CD4-positive, alpha-beta memory T cell (primary cell): ENCODE data around the gene RYR1. TPM values are rescaled to one million over a fixed set of nuclear protein-coding genes. Genes with fewer than 3 reads are reported as not detected.
A peak's percentile ranks its signal among the peaks of the same experiment; 100 is the strongest.
"Not testable (repeated sequence)": the region's sequence is repeated elsewhere in the genome, so short reads cannot be mapped to it uniquely, and the experiment has no call there.

Experiments used
- CTCF ChIA-PET: fragments of 350-600 bp; sonication (Branson Sonifier 250); formaldehyde crosslinking; loops from one replicate; lab custom pipeline; 2021; ENCODE audit warnings: inconsistent platforms; ENCODE audit not compliant: partially characterized antibody; lab: Charles Lee
- POLR2A ChIA-PET: fragments of 350-600 bp; sonication (Branson Sonifier 250); formaldehyde crosslinking; loops from one replicate; lab custom pipeline; 2021; ENCODE audit not compliant: partially characterized antibody; lab: Charles Lee
- DNase-seq, 5 donors: peaks; one replicate each; pipeline versions ENCODE4 v3.0.0 to v3.0.0-alpha.2; 2020 to 2022; ENCODE audit warnings: mixed read lengths in 1 of 5
- H3K27ac ChIP-seq: one replicate; pipeline ENCODE4 v1.7.0; 2013; ENCODE audit warnings: low read depth, low read length
- H3K27me3 ChIP-seq: 2 replicates; pipeline ENCODE4 v1.7.0; 2013; ENCODE audit warnings: mild to moderate bottlenecking, low read length, moderate library complexity; ENCODE audit not compliant: insufficient read depth
- H3K36me3 ChIP-seq: 2 replicates; pipeline ENCODE4 v1.7.0; 2013; ENCODE audit warnings: mild to moderate bottlenecking, low read length, moderate library complexity; ENCODE audit not compliant: insufficient read depth
- H3K4me1 ChIP-seq: 2 replicates; pipeline ENCODE4 v1.7.0; 2013; ENCODE audit warnings: mild to moderate bottlenecking, low read length, moderate library complexity; ENCODE audit not compliant: insufficient read depth
- H3K4me3 ChIP-seq, 2 donors: one replicate each; pipeline ENCODE4 v1.7.0; 2013; ENCODE audit warnings: low read length in 2 of 2, mild to moderate bottlenecking in 1 of 2
- H3K9me3 ChIP-seq, 2 donors: one replicate each; pipeline ENCODE4 v1.7.0; 2013; ENCODE audit warnings: low read length in 2 of 2, control low read depth in 1 of 2; ENCODE audit not compliant: control insufficient read depth in 1 of 2
- H3K27ac Mint-ChIP-seq, 7 donors: one replicate each; pipeline ENCODE4 v1.8.0; 2020 to 2021; ENCODE audit warnings: mixed read lengths in 7 of 7, mild to moderate bottlenecking in 6 of 7, inconsistent platforms in 3 of 7, moderate library complexity in 3 of 7
- H3K27me3 Mint-ChIP-seq, 2 donors: one replicate each; pipeline ENCODE4 v1.8.0; 2020 to 2021; ENCODE audit warnings: mixed read lengths in 2 of 2
- H3K36me3 Mint-ChIP-seq, 2 donors: one replicate each; pipeline ENCODE4 v1.8.0; 2020 to 2021; ENCODE audit warnings: mixed read lengths in 2 of 2, inconsistent platforms in 1 of 2, mild to moderate bottlenecking in 1 of 2
- H3K4me1 Mint-ChIP-seq, 4 donors: one replicate each; pipeline ENCODE4 v1.8.0; 2020 to 2021; ENCODE audit warnings: mixed read lengths in 4 of 4, mild to moderate bottlenecking in 1 of 4
- H3K4me3 Mint-ChIP-seq, 8 donors: one replicate each; pipeline ENCODE4 v1.8.0; 2020 to 2021; ENCODE audit warnings: mixed read lengths in 8 of 8, mild to moderate bottlenecking in 7 of 8, moderate library complexity in 6 of 8, inconsistent platforms in 3 of 8
- H3K9me3 Mint-ChIP-seq, 8 donors: one replicate each; pipeline ENCODE4 v1.8.0; 2020 to 2021; ENCODE audit warnings: mixed read lengths in 8 of 8, mild to moderate bottlenecking in 5 of 8, inconsistent platforms in 3 of 8, moderate library complexity in 1 of 8
- intact Hi-C: fragments of 100-400 bp; cut with micrococcal nuclease; formaldehyde crosslinking; loops from one replicate; pipeline ENCODE4 v1.15.1; 2023
- polyA plus RNA-seq, 2 donors: library from polyadenylated mRNA; unstranded; fragments of 300-500 nt; fragmentation: Illumina TruSeq; gene quantifications; one replicate each; pipeline ENCODE4 v1.2.3, GENCODE V29; 2021
- total RNA-seq, 2 experiments: library from RNA; stranded (reverse); gene quantifications; one replicate each; pipeline ENCODE4 v1.2.3, GENCODE V29; 2021

Gene RYR1
- total and polyA plus RNA-seq, 4 experiments from 2014 or later = 0.02 to 6.2 (median 2.7) TPM

DNA sequence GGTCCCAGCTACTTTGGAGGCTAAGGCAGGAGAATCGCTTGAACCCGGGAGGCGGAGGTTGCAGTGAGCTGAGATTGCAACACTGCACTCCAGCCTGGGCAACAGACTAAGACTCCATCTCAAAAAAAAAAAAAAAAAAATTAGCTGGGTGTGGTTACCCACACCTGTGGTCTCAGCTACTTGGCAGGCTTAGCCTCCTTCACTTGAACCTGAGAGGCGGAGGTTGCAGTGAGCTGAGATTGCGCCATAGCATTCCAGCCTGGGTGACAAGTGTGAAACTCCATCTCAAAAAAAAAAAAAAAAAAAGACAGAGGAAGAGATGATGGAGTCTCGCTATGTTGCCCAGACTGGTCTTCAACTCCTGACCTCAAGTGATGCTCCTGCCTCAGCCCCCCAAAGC is 145.8 kb downstream of the RYR1 start:
- H3K9me3 ChIP-seq, H3K9me3 Mint-ChIP-seq, H3K27me3 ChIP-seq, H3K36me3 ChIP-seq, H3K27me3 Mint-ChIP-seq, H3K27ac ChIP-seq, H3K4me3 ChIP-seq, intact Hi-C loops, H3K4me3 Mint-ChIP-seq, H3K36me3 Mint-ChIP-seq: not testable (repeated sequence)
- POLR2A ChIA-PET = interaction anchor here (0.7 to 1.2 kb wide), 6 partner anchors 9 to 298 kb away, joined by 3 to 5 read pairs (median 3); partner anchors contain the start of gene FAM98C
- peak in 4 of 5 donors; percentile 25 to 42 (median 39) for DNase-seq
- CTCF ChIA-PET = interaction anchor here (0.7 to 1.0 kb wide), 2 partner anchors 15 kb away, joined by 3 to 4 read pairs; no protein-coding TSS in a partner anchor
- H3K27ac Mint-ChIP-seq = peak overlapping the region in 2 of 7 donors; percentile 12 to 58
- peaks cover 12 to 21% (median 17%) of the 10 kb centered on the region in 4 donors for H3K4me1 Mint-ChIP-seq
- H3K4me1 ChIP-seq = peaks cover 14% of the 10 kb centered on the region

DNA sequence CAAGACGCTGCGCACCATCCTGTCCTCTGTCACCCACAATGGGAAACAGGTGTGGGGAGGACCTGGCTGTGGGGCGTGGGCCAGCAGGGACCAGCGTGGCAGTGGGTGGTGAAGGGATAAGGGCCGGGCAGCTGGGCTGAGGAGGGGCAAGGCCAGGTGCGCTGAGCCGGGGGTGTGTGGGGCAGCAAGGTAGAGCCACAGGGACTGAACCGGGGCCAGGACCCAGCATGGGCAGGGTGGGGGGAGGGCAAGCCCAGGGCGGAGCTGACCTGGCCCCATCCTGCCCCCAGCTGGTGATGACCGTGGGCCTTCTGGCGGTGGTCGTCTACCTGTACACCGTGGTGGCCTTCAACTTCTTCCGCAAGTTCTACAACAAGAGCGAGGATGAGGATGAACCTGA is 146.6 kb downstream of the RYR1 start:
- H3K4me1 ChIP-seq = peaks cover 14% of the 10 kb centered on the region

DNA sequence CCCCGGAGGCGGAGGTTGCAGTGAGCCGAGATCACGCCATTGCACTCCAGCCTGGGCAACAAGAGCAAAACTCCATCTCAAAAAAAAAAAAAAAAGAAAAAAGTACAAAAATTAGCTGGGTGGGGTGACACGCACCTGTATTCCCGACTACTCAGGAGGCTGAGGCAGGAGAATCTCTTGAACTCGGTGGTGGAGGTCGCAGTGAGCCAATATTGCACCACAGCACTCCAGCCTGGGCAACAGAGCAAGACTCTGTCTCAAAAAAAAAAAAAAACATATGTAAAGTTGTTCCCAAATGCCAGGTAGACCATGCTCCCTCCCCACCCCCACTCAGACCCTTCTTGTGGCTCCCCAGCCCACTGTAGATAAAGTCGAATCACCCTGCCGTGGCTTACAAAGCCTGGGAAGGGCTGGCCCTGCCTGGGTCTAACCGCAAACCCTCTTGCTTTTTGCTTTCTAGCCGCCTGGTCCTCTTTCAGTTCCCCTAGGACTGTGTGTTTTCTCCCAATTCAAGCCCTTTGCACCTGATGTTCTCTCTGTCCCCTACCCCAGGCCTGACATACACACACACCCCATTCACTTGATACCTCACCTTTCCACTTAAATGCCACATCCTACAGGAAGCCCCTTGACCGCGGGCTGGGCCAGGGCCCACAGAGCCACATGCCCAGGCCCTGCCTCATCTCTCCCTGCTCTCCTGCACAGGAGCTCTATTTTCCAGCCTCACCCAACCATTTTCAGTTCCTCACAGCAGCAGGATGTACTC is 149.9 kb downstream of the RYR1 start:
- peaks cover 14% of the 10 kb centered on the region for H3K4me1 ChIP-seq
- Mint-ChIP-seq H3K27me3 (no peaks in the 10 kb centered on the region), H3K36me3 (peaks cover 11 to 12% of the 10 kb centered on the region in 2 donors), H3K27ac (peak overlapping the region in 3 of 7 donors; percentile 22 to 83 (median 74)), H3K4me1 (peaks cover 12 to 20% (median 16%) of the 10 kb centered on the region in 4 donors), H3K9me3 (no peaks in the 10 kb centered on the region), H3K4me3 (no peak overlapping the region)
- H3K9me3 ChIP-seq = no peaks in the 10 kb centered on the region
- no peak for DNase-seq
- intact Hi-C loops = no loop called here
- ChIA-PET CTCF (no interaction called here), POLR2A (no interaction called here)
- peaks cover 7% of the 10 kb centered on the region for H3K36me3 ChIP-seq
- no peaks in the 10 kb centered on the region for H3K27me3 ChIP-seq
- no peak overlapping the region for H3K27ac ChIP-seq
- no peak overlapping the region for H3K4me3 ChIP-seq

More for the DNA sequence above, 146.6 kb downstream of the RYR1 start:
- no peak for DNase-seq
- CTCF ChIA-PET = no interaction called here
- Histone ChIP-seq H3K36me3 (no peaks in the 10 kb centered on the region), H3K9me3 (no peaks in the 10 kb centered on the region), H3K27ac (no peak overlapping the region), H3K4me3 (no peak overlapping the region), H3K27me3 (no peaks in the 10 kb centered on the region)
- Mint-ChIP-seq H3K4me3 (no peak overlapping the region), H3K27me3 (no peaks in the 10 kb centered on the region), H3K4me1 (peaks cover 12 to 21% (median 17%) of the 10 kb centered on the region in 4 donors), H3K9me3 (no peaks in the 10 kb centered on the region), H3K36me3 (no peaks in the 10 kb centered on the region), H3K27ac (peak overlapping the region in 3 of 7 donors; percentile 48 to 60 (median 58))
- intact Hi-C loops = no loop called here
- POLR2A ChIA-PET = interaction anchor here (1.2 kb wide), 1 partner anchor 177 kb away, joined by 3 read pairs; the partner anchor contains the start of gene FAM98C

DNA sequence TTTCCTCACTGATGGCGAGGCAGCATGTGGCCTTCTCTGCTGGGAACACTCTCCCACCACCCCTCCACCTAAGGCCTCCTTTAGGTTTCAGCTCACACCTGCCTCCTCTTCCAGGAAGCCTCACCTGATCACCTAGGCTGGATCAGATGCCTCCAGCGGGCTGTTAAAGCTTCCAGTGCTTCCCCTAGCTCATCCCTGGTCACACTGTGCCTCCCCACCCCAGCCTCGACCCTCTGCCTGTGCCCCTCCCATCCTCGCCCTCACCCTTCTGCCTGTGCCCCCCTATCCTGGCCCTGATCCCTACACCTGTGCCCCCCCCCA is 150.5 kb downstream of the RYR1 start:
- H3K4me3 ChIP-seq = no peak overlapping the region
- Mint-ChIP-seq H3K36me3 (peaks cover 13 to 14% of the 10 kb centered on the region in 2 donors), H3K4me1 (peaks cover 10 to 15% (median 12%) of the 10 kb centered on the region in 4 donors), H3K27me3 (no peaks in the 10 kb centered on the region), H3K27ac (peak overlapping the region in 3 of 7 donors; percentile 22 to 83 (median 74)), H3K4me3 (no peak overlapping the region), H3K9me3 (no peaks in the 10 kb centered on the region)
- no peak for DNase-seq
- no peak overlapping the region for H3K27ac ChIP-seq
- no peaks in the 10 kb centered on the region for H3K9me3 ChIP-seq
- POLR2A ChIA-PET = no interaction called here
- CTCF ChIA-PET = no interaction called here
- peaks cover 7% of the 10 kb centered on the region for H3K36me3 ChIP-seq
- no peaks in the 10 kb centered on the region for H3K27me3 ChIP-seq
- H3K4me1 ChIP-seq = peaks cover 10% of the 10 kb centered on the region
- intact Hi-C loops = no loop called here

DNA sequence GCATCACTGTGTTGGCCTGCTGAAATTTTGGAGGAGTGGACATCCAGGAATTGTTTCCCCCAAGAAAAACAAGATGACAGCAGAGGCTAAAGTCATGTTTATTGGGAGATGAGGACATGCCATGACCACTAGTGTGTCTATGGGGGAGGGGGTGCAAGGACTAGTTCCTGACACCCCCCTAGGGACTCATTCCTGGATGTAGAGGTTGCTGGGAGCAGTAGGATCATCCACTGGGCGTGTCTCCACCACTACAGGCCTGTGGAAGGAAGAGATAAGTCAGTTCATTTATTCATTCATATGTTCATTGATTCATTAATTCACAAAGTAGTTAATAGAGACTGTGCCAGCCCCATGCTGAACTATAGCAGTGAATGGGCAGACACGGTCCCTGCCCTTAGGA is 154.1 kb downstream of the RYR1 start:
- Histone ChIP-seq H3K27me3 (no peaks in the 10 kb centered on the region), H3K36me3 (peaks cover 15% of the 10 kb centered on the region), H3K27ac (no peak overlapping the region), H3K9me3 (no peaks in the 10 kb centered on the region), H3K4me3 (no peak overlapping the region), H3K4me1 (no peaks in the 10 kb centered on the region)
- Mint-ChIP-seq H3K4me3 (no peak overlapping the region), H3K4me1 (peaks cover 4 to 5% (median 5%) of the 10 kb centered on the region in 4 donors), H3K27me3 (no peaks in the 10 kb centered on the region), H3K27ac (peak overlapping the region in 1 of 7 donors; percentile 24), H3K36me3 (peaks cover 17 to 25% of the 10 kb centered on the region in 2 donors), H3K9me3 (no peaks in the 10 kb centered on the region)
- ChIA-PET CTCF (interaction anchor here (0.5 to 1.5 kb wide), 2 partner anchors 185 to 353 kb away, joined by 3 read pairs; partner anchors contain the start of gene FAM98C), POLR2A (interaction anchor here (0.7 to 1.4 kb wide), 2 partner anchors 9 to 14 kb away, joined by 3 read pairs; no protein-coding TSS in a partner anchor)
- no peak for DNase-seq
- intact Hi-C loops = no loop called here

DNA sequence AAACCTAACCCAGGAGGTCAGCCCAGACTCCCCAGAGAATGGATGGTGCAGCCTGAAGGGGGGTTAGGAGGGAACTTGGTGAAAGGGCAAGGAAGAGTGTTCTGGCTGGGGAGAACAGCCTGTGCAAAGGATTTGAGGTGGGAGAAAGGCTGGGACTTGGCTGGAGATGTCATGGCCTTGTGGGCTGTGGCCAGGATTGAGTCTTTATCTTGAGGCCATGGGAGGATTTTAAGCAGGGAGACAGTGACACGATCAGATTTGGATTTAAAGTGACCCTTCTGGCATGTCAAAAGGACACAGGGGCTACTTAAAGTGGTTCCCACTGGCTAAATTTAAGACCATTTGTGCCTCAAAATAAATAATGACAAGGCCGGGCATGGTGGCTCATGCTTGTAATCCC is 154.6 kb downstream of the RYR1 start:
- H3K27ac Mint-ChIP-seq = peak overlapping the region in 1 of 7 donors; percentile 79
- no peaks in the 10 kb centered on the region for H3K27me3 ChIP-seq
- H3K9me3 Mint-ChIP-seq = no peaks in the 10 kb centered on the region
- no peak overlapping the region for H3K4me3 ChIP-seq
- H3K4me3 Mint-ChIP-seq = no peak overlapping the region
- H3K36me3 Mint-ChIP-seq = peaks cover 17 to 27% of the 10 kb centered on the region in 2 donors
- peaks cover 16% of the 10 kb centered on the region for H3K36me3 ChIP-seq
- POLR2A ChIA-PET = interaction anchor here (1.4 kb wide), 1 partner anchor 9 kb away, joined by 3 read pairs; no protein-coding TSS in a partner anchor
- H3K9me3 ChIP-seq = no peaks in the 10 kb centered on the region
- no peaks in the 10 kb centered on the region for H3K4me1 ChIP-seq
- H3K27ac ChIP-seq = no peak overlapping the region
- CTCF ChIA-PET = interaction anchor here (0.5 kb wide), 1 partner anchor 353 kb away, joined by 3 read pairs; no protein-coding TSS in a partner anchor
- no peaks in the 10 kb centered on the region for H3K27me3 Mint-ChIP-seq
- no peak for DNase-seq
- intact Hi-C loops = no loop called here
- peaks cover 4 to 5% (median 5%) of the 10 kb centered on the region in 4 donors for H3K4me1 Mint-ChIP-seq

DNA sequence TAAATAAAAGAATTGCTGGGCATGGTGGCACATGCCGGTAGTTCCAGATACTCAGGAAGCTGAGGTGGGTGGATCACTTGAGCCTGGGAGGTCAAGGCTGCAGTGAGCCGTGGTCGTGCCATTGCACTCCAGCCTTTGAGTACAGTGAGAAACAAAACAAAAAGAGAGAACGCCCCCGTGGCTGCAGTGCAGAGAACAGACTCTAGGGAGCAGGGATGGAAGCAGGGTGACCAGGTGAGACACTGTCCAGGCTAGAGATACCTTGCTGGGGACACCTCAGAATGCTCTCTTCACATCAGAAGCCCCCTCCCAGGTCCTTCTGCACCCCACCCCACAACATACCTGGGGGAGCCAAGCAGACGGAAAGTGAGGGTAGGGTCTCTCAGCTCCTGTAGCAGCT is 159.4 kb downstream of the RYR1 start:
- intact Hi-C loops = no loop called here
- no peaks in the 10 kb centered on the region for H3K27me3 Mint-ChIP-seq
- peak overlapping the region in 1 of 7 donors; percentile 42 for H3K27ac Mint-ChIP-seq
- no peaks in the 10 kb centered on the region for H3K9me3 Mint-ChIP-seq
- POLR2A ChIA-PET = no interaction called here
- CTCF ChIA-PET = no interaction called here
- peaks cover 22 to 51% of the 10 kb centered on the region in 2 donors for H3K36me3 Mint-ChIP-seq
- H3K4me1 ChIP-seq = no peaks in the 10 kb centered on the region
- no peaks in the 10 kb centered on the region for H3K27me3 ChIP-seq
- H3K4me3 ChIP-seq = no peak overlapping the region
- H3K27ac ChIP-seq = no peak overlapping the region
- DNase-seq = no peak
- no peaks in the 10 kb centered on the region for H3K9me3 ChIP-seq
- H3K4me1 Mint-ChIP-seq = peaks cover 2 to 4% (median 4%) of the 10 kb centered on the region in 4 donors
- no peak overlapping the region for H3K4me3 Mint-ChIP-seq
- peaks cover 43% of the 10 kb centered on the region for H3K36me3 ChIP-seq
